Measurements from ENCODE around the gene TMEM69.
"Not testable (repeated sequence)": the region's sequence is repeated elsewhere in the genome, so short reads cannot be mapped to it uniquely, and the experiment has no call there.

TMEM69 gene

DNA sequence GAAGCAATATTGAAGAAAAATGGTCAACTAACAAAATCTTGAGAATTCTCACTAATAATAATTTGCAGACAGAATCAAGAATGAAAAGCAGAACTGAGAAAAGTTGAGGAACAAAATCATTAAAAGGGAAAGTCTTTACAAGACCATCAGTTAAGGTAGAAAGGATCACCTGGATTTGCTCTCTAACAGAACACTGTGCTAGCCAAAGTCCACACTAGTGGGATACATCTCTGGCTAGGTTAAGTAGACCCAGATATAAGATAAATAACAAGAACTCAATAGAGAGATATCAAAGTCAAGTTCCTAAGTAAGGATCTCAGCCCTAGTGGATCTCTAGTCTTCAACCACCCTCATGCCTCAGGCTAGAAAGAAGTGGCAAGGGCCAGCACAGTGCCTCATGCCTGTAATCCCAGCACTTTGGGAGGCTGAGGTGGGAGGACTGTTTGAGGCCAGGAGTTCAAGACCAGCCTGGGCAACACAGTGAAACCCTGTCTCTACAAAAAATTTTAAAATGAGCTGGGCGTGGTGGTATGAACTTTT, 42.9 kb downstream of the TMEM69 start:
- no peak for DNase-seq

DNA sequence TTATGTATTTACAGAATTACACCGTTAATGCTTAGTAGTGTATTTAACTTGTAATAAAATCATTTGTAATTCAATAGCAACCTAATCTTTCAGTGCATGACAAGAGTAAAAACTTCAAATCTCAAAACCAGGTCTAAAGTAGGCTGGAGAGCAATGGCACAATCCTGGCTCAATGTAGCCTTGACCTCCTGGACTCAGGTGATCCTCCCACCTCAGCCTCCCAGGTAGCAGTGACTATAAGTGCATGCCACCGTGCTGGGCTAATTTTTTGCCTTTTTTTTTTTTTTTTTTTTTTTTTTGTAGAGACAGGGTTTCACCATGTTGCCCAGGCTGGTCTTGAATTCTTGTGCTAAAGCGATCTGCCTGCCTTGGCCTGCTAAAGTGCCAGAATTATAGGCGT, 51.2 kb downstream of the TMEM69 start:
- no peak for DNase-seq

DNA sequence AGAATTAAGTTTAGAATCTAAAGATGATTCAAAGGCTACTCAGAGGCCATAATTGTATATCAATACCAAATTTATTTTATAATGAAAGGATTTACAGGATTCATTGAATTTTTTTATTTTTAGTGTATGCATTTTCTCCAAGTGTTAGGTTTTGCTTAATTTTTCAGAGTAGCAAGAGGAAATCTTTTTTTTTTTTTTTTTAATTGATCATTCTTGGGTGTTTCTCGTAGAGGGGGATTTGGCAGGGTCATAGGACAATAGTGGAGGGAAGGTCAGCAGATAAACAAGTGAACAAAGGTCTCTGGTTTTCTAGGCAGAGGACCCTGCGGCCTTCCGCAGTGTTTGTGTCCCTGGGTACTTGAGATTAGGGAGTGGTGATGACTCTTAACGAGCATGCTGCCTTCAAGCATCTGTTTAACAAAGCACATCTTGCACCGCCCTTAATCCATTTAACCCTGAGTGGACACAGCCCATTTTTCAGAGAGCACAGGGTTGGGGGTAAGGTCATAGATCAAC, 51.7 kb downstream of the TMEM69 start:
- DNase-seq, result not testable (repeated sequence)

Data from anterior cingulate cortex (tissue), 58 donors.